CD14-positive monocyte (primary cell): ENCODE data around the gene ANKRD10. TPM values are rescaled to one million over a fixed set of nuclear protein-coding genes. Genes with fewer than 3 reads are reported as not detected.

Source experiments
- DNase-seq, 3 donors: peaks; one replicate each; pipeline ENCODE4 v3.0.0-alpha.2; 2011 to 2022
- H2AFZ ChIP-seq: 2 replicates; pipeline ENCODE4 v1.6.0; 2012; ENCODE audit warnings: mild to moderate bottlenecking, low read depth, low read length, inconsistent platforms; ENCODE audit not compliant: insufficient read depth, poor library complexity, severe bottlenecking
- H3K27ac ChIP-seq, 2 donors: 1 replicate in 1 of 2; 2 replicates in 1 of 2; pipeline ENCODE4 v1.5.1; 2012 to 2013; ENCODE audit warnings: low read length in 2 of 2, control low read depth in 1 of 2, inconsistent platforms in 1 of 2, low read depth in 1 of 2, mild to moderate bottlenecking in 1 of 2
- H3K27me3 ChIP-seq, 2 donors: one replicate each; pipeline versions ENCODE4 v1.6.0 to v1.6.1; 2011 to 2013; ENCODE audit warnings: low read length in 2 of 2; ENCODE audit not compliant: control insufficient read depth in 2 of 2, insufficient read depth in 2 of 2
- H3K36me3 ChIP-seq, 2 donors: replicated peaks in 1 of 2; 1 replicate in 1 of 2; 2 replicates in 1 of 2; pipeline versions ENCODE4 v1.5.1 to v1.6.1; 2012 to 2013; ENCODE audit warnings: low read length in 2 of 2, control low read depth in 1 of 2, inconsistent platforms in 1 of 2, mild to moderate bottlenecking in 1 of 2; ENCODE audit not compliant: insufficient read depth in 2 of 2, control insufficient read depth in 1 of 2
- H3K4me1 ChIP-seq, 2 donors: 1 replicate in 1 of 2; 2 replicates in 1 of 2; pipeline versions ENCODE4 v1.5.1 to v1.6.1; 2012 to 2013; ENCODE audit warnings: low read length in 2 of 2, control low read depth in 1 of 2, inconsistent platforms in 1 of 2, mild to moderate bottlenecking in 1 of 2, moderate library complexity in 1 of 2; ENCODE audit not compliant: insufficient read depth in 2 of 2, control insufficient read depth in 1 of 2
- H3K4me2 ChIP-seq: replicated peaks from 2 replicates; pipeline ENCODE3; 2012; ENCODE audit warnings: low read length, moderate library complexity, mild to moderate bottlenecking; ENCODE audit not compliant: poor library complexity, severe bottlenecking; ENCODE audit errors: extremely low read depth
- H3K4me3 ChIP-seq, 3 experiments: fragments of 200-600 bp in 1 of 3; sonication (generic) in 1 of 3; replicated peaks in 1 of 3; 1 replicate in 2 of 3; 2 replicates in 1 of 3; pipeline ENCODE4 v1.5.1; 2011 to 2013; ENCODE audit warnings: low read length in 3 of 3, mild to moderate bottlenecking in 3 of 3, control low read depth in 2 of 3, low read depth in 2 of 3, inconsistent platforms in 1 of 3, moderate library complexity in 1 of 3
- H3K79me2 ChIP-seq: 2 replicates; pipeline ENCODE4 v1.6.0; 2012; ENCODE audit warnings: mild to moderate bottlenecking, control low read depth, inconsistent platforms, low read length, moderate library complexity; ENCODE audit not compliant: insufficient read depth
- H3K9ac ChIP-seq: 2 replicates; pipeline ENCODE4 v1.6.0; 2017; ENCODE audit warnings: low read length, mild to moderate bottlenecking; ENCODE audit not compliant: insufficient read depth, poor library complexity, severe bottlenecking
- H3K9me3 ChIP-seq, 2 donors: replicated peaks in 1 of 2; 1 replicate in 1 of 2; 2 replicates in 1 of 2; pipeline versions ENCODE4 v1.5.1 to v1.6.1; 2012 to 2013; ENCODE audit warnings: low read length in 2 of 2, control low read depth in 1 of 2; ENCODE audit not compliant: control insufficient read depth in 1 of 2, insufficient read depth in 1 of 2
- H4K20me1 ChIP-seq: 2 replicates; pipeline ENCODE4 v1.6.0; 2012; ENCODE audit warnings: mild to moderate bottlenecking, low read length, control low read depth, moderate library complexity; ENCODE audit not compliant: insufficient read depth
- H3K27ac Mint-ChIP-seq, 7 donors: one replicate each; pipeline ENCODE4 v1.8.0; 2020; ENCODE audit warnings: mild to moderate bottlenecking in 7 of 7, mixed read lengths in 7 of 7, moderate library complexity in 6 of 7, inconsistent platforms in 2 of 7
- H3K27me3 Mint-ChIP-seq, 3 donors: one replicate each; pipeline ENCODE4 v1.8.0; 2021 to 2022; ENCODE audit warnings: low read depth in 3 of 3, mild to moderate bottlenecking in 3 of 3, mixed read lengths in 3 of 3, moderate library complexity in 3 of 3, inconsistent platforms in 1 of 3
- H3K36me3 Mint-ChIP-seq, 2 donors: one replicate each; pipeline ENCODE4 v1.8.0; 2020; ENCODE audit warnings: mixed read lengths in 2 of 2, inconsistent platforms in 1 of 2, mild to moderate bottlenecking in 1 of 2
- H3K4me1 Mint-ChIP-seq: one replicate; pipeline ENCODE4 v1.8.0; 2020; ENCODE audit warnings: mild to moderate bottlenecking, mixed read lengths
- H3K4me3 Mint-ChIP-seq, 2 donors: one replicate each; pipeline ENCODE4 v1.8.0; 2020; ENCODE audit warnings: mild to moderate bottlenecking in 2 of 2, mixed read lengths in 2 of 2, moderate library complexity in 1 of 2
- H3K9me3 Mint-ChIP-seq, 7 donors: one replicate each; pipeline ENCODE4 v1.8.0; 2020 to 2022; ENCODE audit warnings: mixed read lengths in 7 of 7, mild to moderate bottlenecking in 6 of 7, moderate library complexity in 6 of 7, inconsistent platforms in 2 of 7
- CTCF ChIP-seq: fragments of 200-600 bp; IDR thresholded peaks from one replicate; pipeline ENCODE4 v1.8.0; 2022; ENCODE audit warnings: antibody characterized with exemption, mild to moderate bottlenecking
- WGBS: methylation state at CpG from one replicate; pipeline ENCODE4 v1.1.5; 2013; ENCODE audit warnings: missing lambda C conversion rate; ENCODE audit not compliant: insufficient coverage; 5-methylcytosine and 5-hydroxymethylcytosine counted together
- intact Hi-C, 2 donors: fragments of 100-400 bp; cut with micrococcal nuclease; formaldehyde crosslinking; loops; one replicate each; pipeline versions ENCODE4 v1.15.0 to v1.15.1; 2023
- polyA plus RNA-seq, 3 donors: library from polyadenylated mRNA; depleted of rRNA in 1 of 3; unstranded in 2 of 3; stranded (reverse) in 1 of 3; fragments of 300-500 nt in 2 of 3; fragments of >200 nt in 1 of 3; fragmentation: Illumina TruSeq in 2 of 3; gene quantifications; 1 replicate in 2 of 3; 2 replicates in 1 of 3; pipeline ENCODE4 v1.2.3, GENCODE V29; 2012 to 2021

The ANKRD10 gene
- polyA plus RNA-seq, 3 donors: 30.5 to 79.9 (median 37.2) TPM

GRCh38 chr13:110907301-110907700 lies 7.6 kb downstream of the ANKRD10 start:
- no peak overlapping the region for H3K4me3 Mint-ChIP-seq
- intact Hi-C loops: no loop called here
- peaks cover 73% of the 10 kb centered on the region for H3K79me2 ChIP-seq
- H3K4me1 Mint-ChIP-seq: peaks cover 5% of the 10 kb centered on the region
- no peak overlapping the region for H3K27ac Mint-ChIP-seq
- H3K9ac ChIP-seq: no peak overlapping the region
- peaks cover 67 to 80% of the 10 kb centered on the region in 2 donors for H3K36me3 Mint-ChIP-seq
- H3K27ac ChIP-seq: no peak overlapping the region
- H3K27me3 Mint-ChIP-seq: peaks cover 0 to 2% (median 0%) of the 10 kb centered on the region in 3 donors
- WGBS: no CpG with 5 or more reads among the region's 4 CpGs
- peaks cover 4 to 5% of the 10 kb centered on the region in 2 donors for H3K4me1 ChIP-seq
- H4K20me1 ChIP-seq: peaks cover 90% of the 10 kb centered on the region
- H3K9me3 Mint-ChIP-seq: no peaks in the 10 kb centered on the region
- H3K27me3 ChIP-seq: no peaks in the 10 kb centered on the region
- H3K9me3 ChIP-seq: no peaks in the 10 kb centered on the region
- no peak overlapping the region for H2AFZ ChIP-seq
- peaks cover 76 to 86% of the 10 kb centered on the region in 2 donors for H3K36me3 ChIP-seq
- H3K4me3 ChIP-seq: no peak overlapping the region
- DNase-seq: no peak
- H3K4me2 ChIP-seq: no peak overlapping the region
- no peak for TF ChIP-seq CTCF

DNA sequence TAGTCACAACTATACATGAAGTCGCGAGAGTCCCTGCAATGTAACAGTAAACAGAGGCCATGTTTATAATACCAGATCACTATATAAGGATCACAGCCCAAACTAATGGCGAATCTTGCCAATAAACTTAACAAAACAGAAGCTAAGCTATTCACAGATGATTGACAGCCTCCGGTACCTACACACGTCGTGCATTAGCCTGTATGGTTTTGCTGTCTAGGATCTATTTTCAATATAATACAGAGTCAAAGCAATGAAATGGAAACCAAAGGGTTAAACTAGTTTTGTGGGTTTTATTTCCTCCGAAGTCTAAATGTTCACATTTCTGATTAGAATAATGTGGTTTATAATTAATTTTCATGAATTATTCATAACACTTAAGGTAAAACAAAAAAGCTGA lies 10.1 kb downstream of the ANKRD10 start:
- Mint-ChIP-seq H3K4me1 (peaks cover 2% of the 10 kb centered on the region), H3K9me3 (no peaks in the 10 kb centered on the region), H3K36me3 (peaks cover 64 to 75% of the 10 kb centered on the region in 2 donors), H3K27me3 (peaks cover 0 to 2% (median 0%) of the 10 kb centered on the region in 3 donors), H3K27ac (no peak overlapping the region), H3K4me3 (no peak overlapping the region)
- intact Hi-C loops: no loop called here
- Histone ChIP-seq H2AFZ (no peak overlapping the region), H3K4me2 (no peak overlapping the region), H3K27me3 (no peaks in the 10 kb centered on the region), H3K27ac (no peak overlapping the region), H3K9ac (no peak overlapping the region), H3K9me3 (no peaks in the 10 kb centered on the region), H3K79me2 (peaks cover 49% of the 10 kb centered on the region), H3K4me3 (no peak overlapping the region), H4K20me1 (peaks cover 81% of the 10 kb centered on the region), H3K4me1 (no peaks in the 10 kb centered on the region), H3K36me3 (peaks cover 74 to 97% of the 10 kb centered on the region in 2 donors)
- no peak for TF ChIP-seq CTCF
- no peak for DNase-seq
- WGBS: 100% methylated on average over 1 of the region's 7 CpGs
